Left lobe of liver (tissue), 2 donors: ENCODE results near the gene RAI14. TPM values are rescaled to one million over a fixed set of nuclear protein-coding genes. Genes with fewer than 3 reads are reported as not detected.

Experiments
- ATAC-seq: fragments of 200-7000 bp; cut with Tn5 transposase; one replicate; pipeline ENCODE4 v1.9.1; 2020; ENCODE audit warnings: mild to moderate bottlenecking, moderate library complexity
- DNase-seq: peaks from one replicate; pipeline ENCODE4 v3.0.0-alpha.2; 2020; ENCODE audit warnings: low spot score
- total RNA-seq: library from RNA; stranded (reverse); gene quantifications from one replicate; pipeline ENCODE4 v1.2.1, GENCODE V29; 2021
- donor health status: DM: no; HTN: no; CAD: no; lungs with moderate emphysema.
- donor health status: DM: no; HTN: yes; CAD: no.

The RAI14 gene
- total RNA-seq, 1 donor from 2014 or later = 24.9 TPM

- DNase-seq = no peak
- no peak for ATAC-seq
These were observed 18.1 kb downstream of the RAI14 start for GRCh38 chr5:34674187-34674586.

- ATAC-seq = no peak
- DNase-seq = no peak
These were observed 19.7 kb downstream of the RAI14 start for GRCh38 chr5:34675857-34676256.

GRCh38 chr5:34676416-34676815 is 20.3 kb downstream of the RAI14 start:
- ATAC-seq = peak; percentile 88
- no peak for DNase-seq

GRCh38 chr5:34677428-34677827 is 21.3 kb downstream of the RAI14 start:
- no peak for ATAC-seq
- DNase-seq = no peak

GRCh38 chr5:34680896-34681295 is 24.8 kb downstream of the RAI14 start:
- DNase-seq = no peak
- ATAC-seq = peak; percentile 68

GRCh38 chr5:34682926-34683623 is 26.9 kb downstream of the RAI14 start:
- DNase-seq = no peak
- ATAC-seq = peak; percentile 60

GRCh38 chr5:34684281-34684979 is 28.3 kb downstream of the RAI14 start:
- DNase-seq = no peak
- no peak for ATAC-seq

- DNase-seq = no peak
- ATAC-seq = no peak
These were observed 28.8 kb downstream of the RAI14 start for GRCh38 chr5:34684980-34685352.

GRCh38 chr5:34685485-34686165 is 29.5 kb downstream of the RAI14 start:
- ATAC-seq (no peak), DNase-seq (no peak)

- peak; percentile 73 for DNase-seq
- peak; percentile 93 for ATAC-seq
These were observed 30.7 kb downstream of the RAI14 start for GRCh38 chr5:34686762-34687268.

- no peak for ATAC-seq
- DNase-seq = no peak
These were observed 31.3 kb downstream of the RAI14 start for GRCh38 chr5:34687269-34688011.

GRCh38 chr5:34688015-34688810 is 32.1 kb downstream of the RAI14 start:
- ATAC-seq (no peak), DNase-seq (no peak)

- no peak for DNase-seq
- no peak for ATAC-seq
These were observed 34.2 kb downstream of the RAI14 start for GRCh38 chr5:34690301-34690700.

- DNase-seq (no peak), ATAC-seq (no peak)
These were observed 34.8 kb downstream of the RAI14 start for GRCh38 chr5:34690898-34691297.

- DNase-seq (no peak), ATAC-seq (no peak)
These were observed 35.2 kb downstream of the RAI14 start for GRCh38 chr5:34691326-34691725.

GRCh38 chr5:34692786-34693185 is 36.7 kb downstream of the RAI14 start:
- ATAC-seq (no peak), DNase-seq (no peak)

- ATAC-seq = no peak
- DNase-seq = no peak
These were observed 37.9 kb downstream of the RAI14 start for GRCh38 chr5:34694012-34694411.

- no peak for DNase-seq
- ATAC-seq = no peak
These were observed 38.6 kb downstream of the RAI14 start for GRCh38 chr5:34694685-34695084.

- ATAC-seq (peak; percentile 58), DNase-seq (no peak)
These were observed 39.3 kb downstream of the RAI14 start for GRCh38 chr5:34695275-34696027.
